Activated naive CD8-positive, alpha-beta T cell (primary cell): ENCODE results near the gene RXRB.

Source experiments
- H3K27ac Mint-ChIP-seq: one replicate; pipeline ENCODE4 v1.8.0; 2021; ENCODE audit warnings: mixed read lengths
- H3K27me3 Mint-ChIP-seq: one replicate; pipeline ENCODE4 v1.8.0; 2021; ENCODE audit warnings: mixed read lengths
- H3K36me3 Mint-ChIP-seq: one replicate; pipeline ENCODE4 v1.8.0; 2021; ENCODE audit warnings: mixed read lengths
- H3K4me1 Mint-ChIP-seq: one replicate; pipeline ENCODE4 v1.8.0; 2021; ENCODE audit warnings: low read depth, mixed read lengths
- H3K4me3 Mint-ChIP-seq: one replicate; pipeline ENCODE4 v1.8.0; 2021; ENCODE audit warnings: mild to moderate bottlenecking, mixed read lengths
- H3K9me3 Mint-ChIP-seq: one replicate; pipeline ENCODE4 v1.8.0; 2021; ENCODE audit warnings: low read depth, mixed read lengths

The RXRB gene

DNA sequence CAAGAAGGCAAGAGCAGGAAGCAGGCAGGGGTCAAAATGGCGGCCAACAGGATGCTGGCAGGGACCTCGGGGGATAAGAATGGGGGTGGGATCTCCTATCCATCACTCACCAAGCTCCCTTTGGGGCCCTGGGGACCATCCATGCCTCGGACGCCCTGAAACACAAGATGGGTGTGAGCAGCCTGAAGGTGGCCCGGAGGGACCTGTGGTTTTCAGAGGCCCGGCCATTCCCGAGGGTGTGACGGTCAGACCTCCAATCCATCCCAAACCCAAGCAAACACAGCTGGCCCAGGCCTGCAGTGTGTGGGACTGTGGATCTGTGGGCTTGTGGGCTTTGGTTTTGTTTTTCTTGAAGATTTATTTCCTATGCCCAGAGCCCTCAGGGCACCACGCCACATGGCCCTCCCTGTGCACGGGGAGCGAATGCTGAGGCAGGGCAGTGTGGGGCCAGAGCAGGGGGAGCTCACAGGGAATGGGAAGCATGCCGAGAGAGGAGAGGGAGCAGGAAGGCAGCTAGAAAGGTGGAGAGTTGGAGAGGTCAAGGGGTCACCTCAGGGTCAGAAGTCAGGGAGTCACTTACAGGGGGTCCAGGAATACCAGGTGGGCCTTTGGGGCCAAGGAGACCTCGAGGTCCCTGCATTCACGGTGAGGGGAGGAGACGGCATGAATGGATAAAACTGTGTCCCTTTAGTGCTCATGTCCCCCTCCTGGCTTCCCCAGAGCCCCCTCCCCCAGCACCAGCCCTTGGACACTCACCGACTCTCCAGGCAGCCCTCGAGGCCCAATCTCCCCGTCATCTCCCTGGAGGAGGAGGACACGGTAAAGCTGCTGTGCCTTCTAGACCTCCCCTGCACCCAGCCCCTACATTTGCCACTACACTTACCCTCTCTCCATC lies 22.7 kb downstream of the RXRB start:
- no peak overlapping the region for H3K27ac Mint-ChIP-seq
- no peaks in the 10 kb centered on the region for H3K27me3 Mint-ChIP-seq
- H3K36me3 Mint-ChIP-seq = peaks cover 2% of the 10 kb centered on the region
- H3K4me3 Mint-ChIP-seq = no peak overlapping the region
- H3K9me3 Mint-ChIP-seq = peaks cover 1% of the 10 kb centered on the region
- H3K4me1 Mint-ChIP-seq = peaks cover 3% of the 10 kb centered on the region

GRCh38 chr6:33176906-33177305 lies 23.6 kb downstream of the RXRB start:
- H3K4me1 Mint-ChIP-seq = no peaks in the 10 kb centered on the region
- no peaks in the 10 kb centered on the region for H3K27me3 Mint-ChIP-seq
- H3K27ac Mint-ChIP-seq = no peak overlapping the region
- no peaks in the 10 kb centered on the region for H3K36me3 Mint-ChIP-seq
- H3K4me3 Mint-ChIP-seq = no peak overlapping the region
- no peaks in the 10 kb centered on the region for H3K9me3 Mint-ChIP-seq

GRCh38 chr6:33175436-33176069 lies 24.9 kb downstream of the RXRB start:
- Mint-ChIP-seq H3K36me3 (no peaks in the 10 kb centered on the region), H3K9me3 (no peaks in the 10 kb centered on the region), H3K27ac (no peak overlapping the region), H3K4me3 (no peak overlapping the region), H3K27me3 (no peaks in the 10 kb centered on the region), H3K4me1 (no peaks in the 10 kb centered on the region)

GRCh38 chr6:33174784-33175183 lies 25.7 kb downstream of the RXRB start:
- Mint-ChIP-seq H3K27me3 (no peaks in the 10 kb centered on the region), H3K9me3 (no peaks in the 10 kb centered on the region), H3K36me3 (no peaks in the 10 kb centered on the region), H3K27ac (no peak overlapping the region), H3K4me3 (no peak overlapping the region), H3K4me1 (no peaks in the 10 kb centered on the region)

DNA sequence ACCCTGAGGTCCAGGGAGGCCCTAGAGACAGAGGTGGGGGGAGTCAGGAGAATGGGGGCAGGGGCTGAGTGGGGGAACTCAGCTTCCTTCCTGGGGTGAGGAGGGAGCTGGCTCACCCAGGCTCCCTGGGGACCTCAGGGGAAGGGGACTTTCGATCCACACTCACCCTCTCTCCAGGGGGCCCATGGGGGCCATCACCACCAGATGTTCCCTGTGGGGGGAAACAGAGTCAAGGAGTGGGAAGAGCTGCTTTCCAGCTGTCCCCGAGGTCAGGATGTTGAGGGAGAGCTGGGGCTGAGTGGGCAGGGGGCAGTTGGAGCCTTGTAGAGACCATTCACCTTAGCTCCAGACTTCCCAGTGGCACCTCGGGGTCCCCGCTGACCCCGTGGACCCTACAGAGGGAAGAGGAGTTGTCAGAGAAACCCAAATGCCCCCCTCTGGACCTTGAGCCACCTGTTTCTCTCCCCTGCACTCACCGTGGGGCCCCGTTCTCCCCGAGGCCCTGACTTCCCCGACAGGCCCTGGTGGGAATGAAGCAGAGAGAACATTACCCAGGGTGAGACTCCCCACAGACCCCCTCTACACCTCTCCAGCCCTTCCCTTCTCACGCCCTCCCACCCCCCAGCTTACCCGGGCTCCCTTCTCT lies 26.8 kb downstream of the RXRB start:
- H3K4me1 Mint-ChIP-seq = no peaks in the 10 kb centered on the region
- H3K9me3 Mint-ChIP-seq = no peaks in the 10 kb centered on the region
- H3K27me3 Mint-ChIP-seq = no peaks in the 10 kb centered on the region
- no peak overlapping the region for H3K4me3 Mint-ChIP-seq
- H3K27ac Mint-ChIP-seq = no peak overlapping the region
- no peaks in the 10 kb centered on the region for H3K36me3 Mint-ChIP-seq

- Mint-ChIP-seq H3K27me3 (no peaks in the 10 kb centered on the region), H3K4me1 (no peaks in the 10 kb centered on the region), H3K9me3 (no peaks in the 10 kb centered on the region), H3K4me3 (no peak overlapping the region), H3K36me3 (no peaks in the 10 kb centered on the region), H3K27ac (no peak overlapping the region)
These were observed 27.6 kb downstream of the RXRB start for GRCh38 chr6:33172688-33173534.

DNA sequence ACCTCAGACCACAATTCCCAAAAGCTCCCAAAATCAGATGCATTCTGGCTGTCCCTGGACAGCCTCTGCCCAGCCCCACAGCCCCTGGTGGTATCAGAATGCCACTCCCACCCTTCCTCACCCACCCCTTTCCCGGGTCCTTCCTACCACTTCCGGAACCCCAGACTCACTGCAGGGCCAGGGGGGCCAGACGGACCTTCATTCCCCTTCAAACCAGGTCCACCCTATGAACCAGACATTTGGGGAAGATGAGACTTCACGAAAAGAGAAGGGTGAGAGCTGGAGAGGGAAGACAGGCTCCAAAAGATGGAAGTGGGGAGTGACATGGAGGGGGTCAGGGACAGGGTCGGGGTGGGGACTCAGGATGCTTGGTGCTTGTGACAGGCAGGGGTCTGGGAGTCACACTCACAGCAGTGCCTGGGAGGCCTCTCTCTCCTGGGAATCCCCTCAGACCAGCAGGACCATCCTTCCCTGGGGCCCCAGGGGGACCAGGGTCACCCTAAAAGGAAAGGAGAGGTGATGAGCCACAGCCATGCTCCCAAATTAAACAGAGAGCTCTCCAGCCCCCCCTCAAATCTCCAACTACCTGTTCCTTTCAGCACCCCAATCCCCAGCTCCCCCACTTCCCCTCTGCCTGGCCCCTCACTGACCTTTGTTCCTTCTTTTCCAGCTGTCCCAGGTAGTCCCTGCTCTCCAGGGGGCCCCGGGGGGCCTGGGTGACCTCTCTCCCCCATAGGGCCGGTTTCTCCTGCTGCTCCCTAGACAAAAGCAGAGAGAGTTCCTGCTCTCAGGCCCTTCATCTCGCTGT lies 28.4 kb downstream of the RXRB start:
- Mint-ChIP-seq H3K36me3 (no peaks in the 10 kb centered on the region), H3K27me3 (no peaks in the 10 kb centered on the region), H3K4me3 (no peak overlapping the region), H3K9me3 (no peaks in the 10 kb centered on the region), H3K4me1 (no peaks in the 10 kb centered on the region), H3K27ac (no peak overlapping the region)

DNA sequence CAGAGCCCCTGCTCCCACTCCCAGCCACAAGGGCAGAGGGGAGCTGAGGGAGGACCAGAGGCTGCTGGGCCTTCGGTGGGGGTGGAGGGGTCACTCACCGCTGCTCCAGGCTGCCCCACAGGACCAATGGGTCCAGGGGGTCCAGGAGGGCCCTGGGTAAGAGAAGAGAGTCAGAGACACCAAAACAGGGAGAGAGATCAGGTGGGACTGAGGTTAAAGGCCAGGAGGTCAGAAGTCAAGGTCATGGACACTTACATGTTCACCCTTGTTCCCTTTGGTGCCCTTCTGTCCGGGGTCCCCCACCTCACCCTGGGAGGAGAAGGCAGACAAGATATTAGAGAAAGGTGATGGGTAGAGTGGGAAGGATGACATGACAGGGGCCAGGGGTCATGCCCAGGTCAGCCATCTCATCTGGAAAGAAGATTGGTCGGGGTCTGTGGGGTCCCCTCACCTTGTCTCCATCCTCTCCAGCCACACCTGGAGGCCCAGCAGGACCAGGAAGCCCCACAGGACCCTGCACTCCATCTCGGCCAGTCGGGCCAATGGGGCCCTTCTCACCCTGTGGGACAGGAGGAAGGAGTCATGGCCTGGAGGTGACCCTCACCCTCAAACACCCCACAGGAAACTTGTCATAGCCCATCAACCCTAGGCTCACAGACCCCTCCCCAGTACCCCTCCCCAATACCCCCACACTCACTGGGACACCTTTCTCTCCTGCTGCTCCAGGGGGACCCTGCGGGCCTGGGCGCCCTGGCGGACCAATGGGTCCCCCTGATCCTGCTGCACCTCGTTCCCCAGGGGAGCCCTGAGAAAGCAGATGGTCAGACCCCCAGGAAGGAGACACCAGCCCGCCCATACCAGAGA lies 29.2 kb downstream of the RXRB start:
- H3K4me1 Mint-ChIP-seq = no peaks in the 10 kb centered on the region
- no peak overlapping the region for H3K4me3 Mint-ChIP-seq
- no peaks in the 10 kb centered on the region for H3K27me3 Mint-ChIP-seq
- H3K9me3 Mint-ChIP-seq = no peaks in the 10 kb centered on the region
- no peaks in the 10 kb centered on the region for H3K36me3 Mint-ChIP-seq
- no peak overlapping the region for H3K27ac Mint-ChIP-seq

DNA sequence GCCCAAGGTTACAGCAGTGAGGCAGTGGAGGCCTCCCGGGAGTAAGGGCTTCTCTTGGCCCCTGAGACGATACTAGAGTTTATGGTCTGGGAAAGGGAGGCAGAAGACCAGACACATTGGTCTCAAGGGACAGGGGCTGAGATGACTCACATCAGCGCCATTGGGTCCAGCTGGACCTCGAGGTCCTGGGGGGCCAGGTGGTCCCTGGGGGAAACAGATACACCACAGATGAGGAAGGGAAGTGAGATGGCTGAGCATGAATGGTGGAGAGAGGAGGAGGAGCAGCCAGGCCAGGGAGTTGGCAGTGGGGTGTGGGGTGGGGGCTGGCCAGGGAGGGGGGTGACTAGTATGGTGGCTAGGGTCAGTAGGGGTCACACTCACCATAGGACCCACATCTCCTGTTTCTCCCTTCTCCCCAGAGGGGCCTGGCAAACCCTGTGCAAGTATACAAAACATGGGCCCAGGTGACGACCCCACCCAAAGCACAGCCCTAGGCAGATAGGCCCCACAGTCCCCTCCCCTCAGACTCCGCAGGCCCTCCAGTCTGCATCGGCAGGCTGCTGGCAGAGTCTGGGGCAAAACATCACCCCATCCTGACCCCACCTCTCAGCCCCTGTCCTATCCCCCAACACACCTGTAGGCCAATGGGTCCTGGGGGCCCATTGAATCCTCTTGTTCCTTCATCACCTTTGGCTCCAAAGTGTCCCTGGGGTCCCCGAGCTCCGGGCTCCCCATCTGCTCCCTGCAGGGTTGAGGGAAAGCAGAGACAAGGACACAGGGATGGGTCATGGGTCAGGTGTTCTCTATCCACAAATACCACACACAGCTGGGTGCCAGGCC lies 30.1 kb downstream of the RXRB start:
- H3K27ac Mint-ChIP-seq = no peak overlapping the region
- no peaks in the 10 kb centered on the region for H3K27me3 Mint-ChIP-seq
- H3K36me3 Mint-ChIP-seq = no peaks in the 10 kb centered on the region
- no peaks in the 10 kb centered on the region for H3K9me3 Mint-ChIP-seq
- H3K4me1 Mint-ChIP-seq = no peaks in the 10 kb centered on the region
- no peak overlapping the region for H3K4me3 Mint-ChIP-seq

DNA sequence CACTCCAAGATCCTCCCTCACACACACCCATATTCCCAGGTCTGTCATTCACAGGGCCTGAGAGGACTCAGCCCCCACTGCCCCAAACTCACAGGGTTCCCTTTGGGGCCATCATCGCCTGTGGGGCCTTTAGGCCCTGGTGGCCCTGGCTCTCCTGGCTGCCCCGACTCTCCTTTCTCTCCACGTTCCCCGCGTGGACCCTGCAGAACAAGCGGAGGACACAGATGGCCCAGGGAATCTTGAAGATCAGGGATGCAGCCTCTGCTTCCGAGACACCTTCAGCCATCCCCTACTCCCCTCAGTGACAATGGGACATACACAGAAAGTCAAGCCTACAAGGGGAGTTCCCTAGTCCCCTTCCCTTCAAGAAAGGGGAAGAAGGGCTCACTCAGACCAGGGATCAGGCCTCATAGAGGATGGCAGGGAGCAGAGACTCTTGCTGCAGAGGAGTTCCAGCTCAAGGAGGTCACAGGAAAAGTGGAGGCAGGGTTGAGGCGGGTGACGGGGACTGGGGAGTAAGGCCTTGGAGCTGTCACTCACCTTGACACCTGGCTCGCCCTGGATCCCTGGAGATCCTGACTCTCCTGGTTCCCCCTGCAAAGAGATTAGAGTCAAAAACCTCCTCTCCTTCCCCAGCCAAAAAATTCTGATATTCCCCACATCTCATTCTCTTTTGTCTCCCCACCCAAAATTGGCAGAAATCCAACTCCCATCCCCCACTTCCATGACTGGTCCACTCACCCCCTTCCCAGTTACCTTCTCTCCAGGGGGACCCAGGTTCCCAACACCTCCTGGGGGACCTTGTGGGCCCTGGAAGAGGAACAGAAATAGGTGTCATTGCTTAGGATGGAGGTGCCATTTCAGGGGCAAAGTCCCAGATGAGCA lies 30.9 kb downstream of the RXRB start:
- Mint-ChIP-seq H3K4me3 (no peak overlapping the region), H3K27ac (no peak overlapping the region), H3K9me3 (no peaks in the 10 kb centered on the region), H3K36me3 (no peaks in the 10 kb centered on the region), H3K27me3 (no peaks in the 10 kb centered on the region), H3K4me1 (no peaks in the 10 kb centered on the region)

DNA sequence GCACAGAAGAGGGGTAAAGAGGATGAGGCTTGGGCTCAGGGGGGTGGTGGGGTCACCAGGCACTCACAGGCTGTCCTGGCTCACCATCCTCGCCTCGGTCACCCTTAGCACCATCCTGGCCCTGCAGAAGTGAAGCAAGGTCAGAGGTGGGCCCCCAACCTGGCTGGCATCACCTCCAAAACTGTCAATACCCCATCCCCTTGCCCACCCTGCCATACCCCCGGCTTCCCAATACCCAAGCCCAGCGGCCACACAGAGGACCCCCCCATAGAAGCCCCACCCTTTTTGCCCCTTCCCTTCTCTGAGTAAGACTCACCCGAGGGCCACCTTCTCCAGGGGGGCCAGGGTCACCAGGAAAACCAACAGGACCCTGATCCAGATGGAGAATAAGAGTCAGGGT lies 31.8 kb downstream of the RXRB start:
- Mint-ChIP-seq H3K9me3 (no peaks in the 10 kb centered on the region), H3K4me3 (no peak overlapping the region), H3K36me3 (no peaks in the 10 kb centered on the region), H3K27ac (no peak overlapping the region), H3K27me3 (no peaks in the 10 kb centered on the region), H3K4me1 (no peaks in the 10 kb centered on the region)

DNA sequence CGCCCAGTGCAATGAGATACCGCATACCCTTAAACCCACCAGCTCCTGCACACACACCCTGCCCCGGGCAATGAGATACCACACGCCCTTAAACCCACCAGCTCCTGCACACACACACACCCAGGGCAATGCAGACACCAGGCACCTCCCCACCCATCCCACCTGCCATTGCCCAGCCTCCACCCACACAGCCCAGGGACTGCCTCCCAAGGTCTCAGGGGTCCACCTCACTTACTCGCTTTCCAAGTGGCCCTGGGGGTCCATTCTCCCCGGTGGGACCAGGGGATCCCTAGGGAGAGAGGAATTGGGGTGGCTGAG lies 32.2 kb downstream of the RXRB start:
- Mint-ChIP-seq H3K27me3 (no peaks in the 10 kb centered on the region), H3K27ac (no peak overlapping the region), H3K36me3 (no peaks in the 10 kb centered on the region), H3K4me1 (no peaks in the 10 kb centered on the region), H3K9me3 (no peaks in the 10 kb centered on the region), H3K4me3 (no peak overlapping the region)
